HG03354 (cell line): ENCODE data around the gene RAMACL.
"Not testable (repeated sequence)": the region's sequence is repeated elsewhere in the genome, so short reads cannot be mapped to it uniquely, and the experiment has no call there.

ENCODE experiments used
- ATAC-seq: cut with Tn5 transposase; IDR thresholded peaks from one replicate; pipeline ENCODE4 v1.9.1; 2021; ENCODE audit warnings: mild to moderate bottlenecking; ENCODE audit not compliant: unreplicated experiment, poor library complexity, severe bottlenecking

RAMACL gene

GRCh38 chr6:166541366-166541765 is 45.1 kb downstream of the RAMACL start:
- ATAC-seq = peak; percentile 41

GRCh38 chr6:166540631-166541331 is 45.7 kb downstream of the RAMACL start:
- ATAC-seq = peak; percentile 97

GRCh38 chr6:166539543-166539942 is 46.9 kb downstream of the RAMACL start:
- ATAC-seq = no peak

- not testable (repeated sequence) for ATAC-seq
Measured at GRCh38 chr6:166539011-166539385, 47.5 kb downstream of the RAMACL start.

GRCh38 chr6:166538297-166539010 is 48.0 kb downstream of the RAMACL start:
- ATAC-seq = no peak

GRCh38 chr6:166534658-166535406 is 51.6 kb downstream of the RAMACL start:
- ATAC-seq = no peak

- ATAC-seq = no peak
Measured at GRCh38 chr6:166533205-166533824, 53.2 kb downstream of the RAMACL start.
